Heart left ventricle (tissue), 16 donors: Measurements from ENCODE around the gene MRPS23. TPM values are rescaled to one million over a fixed set of nuclear protein-coding genes. Genes with fewer than 3 reads are reported as not detected.
A peak's percentile ranks its signal among the peaks of the same experiment; 100 is the strongest.

Experiments
- ATAC-seq, 4 donors: fragments of 200-7000 bp; cut with Tn5 transposase; one replicate each; pipeline ENCODE4 v1.9.1; 2020 to 2022; ENCODE audit warnings: moderate library complexity in 4 of 4, mild to moderate bottlenecking in 3 of 4, moderate number of reproducible peaks in 1 of 4
- DNase-seq, 5 donors: peaks; one replicate each; pipeline ENCODE4 v3.0.0-alpha.2; 2020
- H3K27ac ChIP-seq, 12 donors: fragments of 200-600 bp; sonication (generic) in 4 of 12; one replicate each; pipeline versions ENCODE4 v1.5.0 to v1.8.0; 2016 to 2022; ENCODE audit warnings: mild to moderate bottlenecking in 2 of 12
- H3K27me3 ChIP-seq, 9 donors: fragments of 200-600 bp; sonication (generic) in 2 of 9; one replicate each; pipeline versions ENCODE4 v1.5.1 to v1.8.0; 2016 to 2022; ENCODE audit warnings: mild to moderate bottlenecking in 3 of 9
- H3K36me3 ChIP-seq, 9 donors: fragments of 200-600 bp; sonication (generic) in 2 of 9; one replicate each; pipeline versions ENCODE4 v1.5.0 to v1.8.0; 2018 to 2022; ENCODE audit warnings: mild to moderate bottlenecking in 2 of 9
- H3K4me1 ChIP-seq, 12 donors: fragments of 200-600 bp; sonication (generic) in 4 of 12; one replicate each; pipeline versions ENCODE4 v1.5.0 to v1.8.0; 2016 to 2022; ENCODE audit warnings: mild to moderate bottlenecking in 3 of 12
- H3K4me3 ChIP-seq, 12 donors: fragments of 200-600 bp; sonication (generic) in 4 of 12; one replicate each; pipeline versions ENCODE4 v1.5.0 to v1.8.0; 2017 to 2022; ENCODE audit warnings: mild to moderate bottlenecking in 9 of 12, moderate library complexity in 4 of 12
- H3K9me3 ChIP-seq, 12 donors: fragments of 200-600 bp; sonication (generic) in 4 of 12; one replicate each; pipeline versions ENCODE4 v1.5.0 to v1.8.0; 2016 to 2022; ENCODE audit warnings: mild to moderate bottlenecking in 1 of 12
- CTCF ChIP-seq, 12 donors: fragments of 200-600 bp; sonication (generic) in 4 of 12; IDR thresholded peaks; one replicate each; pipeline versions ENCODE4 v1.5.0 to v1.8.0; 2018 to 2022; ENCODE audit warnings: antibody characterized with exemption in 12 of 12, mild to moderate bottlenecking in 5 of 12
- POLR2A ChIP-seq, 2 donors: fragments of 450-650 bp; IDR thresholded peaks; one replicate each; pipeline ENCODE4 v1.6.1; 2017; ENCODE audit warnings: antibody characterized with exemption in 2 of 2, mild to moderate bottlenecking in 2 of 2, moderate library complexity in 2 of 2
- WGBS, 4 donors: extraction: QIAGEN DNeasy Blood & Tissue Kit in 2 of 4; methylation state at CpG; one replicate each; pipeline versions ENCODE4 v1.1.5 to v1.1.7; 2013 to 2018; 5-methylcytosine and 5-hydroxymethylcytosine counted together
- intact Hi-C, 10 donors: fragments of 100-400 bp; cut with DNase I; formaldehyde crosslinking; loops; one replicate each; pipeline versions ENCODE4 v1.11.1 to v1.14.2; 2022
- polyA plus RNA-seq, 2 donors: library from polyadenylated mRNA; stranded (reverse); fragments of 200-250 nt; gene quantifications; one replicate each; pipeline ENCODE4 v1.2.3, GENCODE V29; 2013
- total RNA-seq, 9 donors: library from RNA; depleted of rRNA in 2 of 9; stranded (reverse); fragments of >200 nt in 2 of 9; fragmentation: NEBNext Ultra II Directional in 3 of 9; extraction: Animal tissue kit (Norgen Biotek cat#: 25700) in 3 of 9; gene quantifications; one replicate each; pipeline versions ENCODE4 v1.1.0 to v1.2.4, GENCODE V29; 2016 to 2023
- donor health status: ischemic (EF 13 %, LVEDD 7.1; RV severe dilation, severe dysfunction).
- donor health status: healthy with polysubstance abuse.
- donor health status: DM: no; HTN: yes; CAD: no.
- donor health status: DM: no; HTN: no; CAD: no.
- donor health status: ischemic (EF 25% LVEDD 6.9; RV normal size, moderate dysfunction).
- donor health status: ischemic (EF 25% LVEDD 5.7; RV mildly dilated, moderate dysfunction).
- donor health status: healthy.
- donor health status: DM: yes; HTN: yes; CAD: no.
- donor health status: ischemic (EF 35%, LVEDD 5.7; RV mildly dilated, moderate dysfunction).
- donor health status: nonischemic (EF 11% LVEDD 7.7; RV severe dilation, severe dysfunction).
- donor health status: DM: yes; HTN: yes; CAD: no.
- donor health status: PGD.
- donor health status: ischemic (EF 29% LVEDD 5.4; RV normal size, mild dysfunction).
- donor health status: nonischemic (EF 23%, LVEDD 6.1; RV moderate dilation, normal function).

MRPS23 gene
- total and polyA plus RNA-seq, 11 donors = 23.9 to 207 (median 71.8) TPM

- H3K27ac ChIP-seq = peak overlapping the region; percentile 42 to 95 (median 82)
- no peaks in the 10 kb centered on the region for H3K27me3 ChIP-seq
- ATAC-seq = peak; percentile 65 to 83 (median 78)
- H3K9me3 ChIP-seq = no peaks in the 10 kb centered on the region
- peaks cover 0 to 24% (median 18%) of the 10 kb centered on the region in 9 donors for H3K36me3 ChIP-seq
- H3K4me3 ChIP-seq = peak overlapping the region in 1 of 12 donors; percentile 52
- intact Hi-C loops = loop anchor here (2.0 to 10.0 kb wide), 14 partner anchors 17 to 709 kb away; partner anchors contain the start of genes CCDC182 (in 1 of the 10), MRPS23 (in 1 of the 10) and MSI2 (in 1 of the 10)
- no peak for TF ChIP-seq CTCF (IDR thresholded peaks at IDR 0.05)
- peak in 1 of 2 donors; percentile 17 for TF ChIP-seq POLR2A (IDR thresholded peaks at IDR 0.05)
- peaks cover 0 to 53% (median 20%) of the 10 kb centered on the region in 12 donors for H3K4me1 ChIP-seq
- 49 to 62% (median 61%) methylated on average over 13 of the region's 13 CpGs for WGBS, 4 donors
- peak in 4 of 5 donors; percentile 27 to 91 (median 71) for DNase-seq
Measured at GRCh38 chr17:57834146-57834741, 15.6 kb downstream of the MRPS23 start.

GRCh38 chr17:57833179-57833939 lies 16.5 kb downstream of the MRPS23 start:
- H3K36me3 ChIP-seq = peaks cover 0 to 17% (median 9%) of the 10 kb centered on the region in 9 donors
- WGBS, 4 donors = 8 to 10% (median 9%) methylated on average over 13 of the region's 13 CpGs
- peak; percentile 64 to 80 (median 76) for DNase-seq
- peaks cover 0 to 46% (median 15%) of the 10 kb centered on the region in 12 donors for H3K4me1 ChIP-seq
- no peaks in the 10 kb centered on the region for H3K9me3 ChIP-seq
- no peak for TF ChIP-seq POLR2A (IDR thresholded peaks at IDR 0.05)
- peak; percentile 85 to 97 (median 91) for TF ChIP-seq CTCF (IDR thresholded peaks at IDR 0.05)
- peak overlapping the region; percentile 58 to 95 (median 82) for H3K27ac ChIP-seq
- peak; percentile 63 to 87 (median 81) for ATAC-seq
- intact Hi-C loops = loop anchor here (2.0 to 10.0 kb wide), 13 partner anchors 89 to 709 kb away; partner anchors contain the start of genes CCDC182 (in 1 of the 10) and MSI2 (in 1 of the 10)
- H3K4me3 ChIP-seq = peak overlapping the region in 10 of 12 donors; percentile 24 to 58 (median 48)
- H3K27me3 ChIP-seq = no peaks in the 10 kb centered on the region

GRCh38 chr17:57832314-57833178 lies 17.3 kb downstream of the MRPS23 start:
- no peaks in the 10 kb centered on the region for H3K9me3 ChIP-seq
- intact Hi-C loops = loop anchor here (1.0 to 10.0 kb wide), 14 partner anchors 47 to 708 kb away; partner anchors contain the start of genes CCDC182 (in 1 of the 10) and MSI2 (in 1 of the 10)
- DNase-seq (no peak), ATAC-seq (peak in 3 of 4 donors; percentile 1 to 9 (median 5))
- H3K27ac ChIP-seq = peak overlapping the region; percentile 58 to 95 (median 82)
- H3K4me1 ChIP-seq = peaks cover 0 to 40% (median 14%) of the 10 kb centered on the region in 12 donors
- 29 to 30% (median 29%) methylated on average over 12 of the region's 12 CpGs for WGBS, 4 donors
- peak overlapping the region in 10 of 12 donors; percentile 24 to 58 (median 48) for H3K4me3 ChIP-seq
- TF ChIP-seq POLR2A (IDR thresholded peaks at IDR 0.05) (no peak), CTCF (IDR thresholded peaks at IDR 0.05) (no peak)
- H3K36me3 ChIP-seq = peaks cover 0 to 11% (median 5%) of the 10 kb centered on the region in 9 donors
- H3K27me3 ChIP-seq = no peaks in the 10 kb centered on the region
